Uterus (tissue), 2 donors: Measurements from ENCODE around the gene LCN6.

Source experiments
- CTCF ChIP-seq, 4 experiments: fragments of 200-600 bp in 2 of 4; fragments of 450-650 bp in 2 of 4; sonication (generic) in 2 of 4; IDR thresholded peaks; one replicate each; pipeline ENCODE4 v1.5.1; 2016 to 2019; ENCODE audit warnings: antibody characterized with exemption in 4 of 4, mild to moderate bottlenecking in 2 of 4, moderate library complexity in 1 of 4
- POLR2A ChIP-seq, 2 donors: fragments of 450-650 bp; IDR thresholded peaks; one replicate each; pipeline ENCODE4 v1.6.1; 2016; ENCODE audit warnings: antibody characterized with exemption in 2 of 2, mild to moderate bottlenecking in 1 of 2, moderate library complexity in 1 of 2

GRCh38 chr9:136769710-136770191 is 21.4 kb upstream of the LCN6 start:
- TF ChIP-seq CTCF (IDR thresholded peaks at IDR 0.05) (peak in 2 of 4 experiments; percentile 10 to 40), POLR2A (IDR thresholded peaks at IDR 0.05) (no peak)
